K562 (cell line): ENCODE measurements around the gene PA2G4. TPM values are rescaled to one million over a fixed set of nuclear protein-coding genes. Genes with fewer than 3 reads are reported as not detected.

Experiments
- ATAC-seq: fragments of 200-7000 bp; cut with Tn5 transposase; 3 replicates; pipeline ENCODE4 v1.9.1; 2020; ENCODE audit warnings: moderate library complexity
- BruUV-seq: library from RNA; stranded (reverse); fragments of 400-500 nt; replicated peaks from 2 replicates; lab custom pipeline; 2021; lab: Mats Ljungman, UMichigan
- CTCF ChIA-PET: fragments of 300-600 bp; formaldehyde crosslinking; extraction: SDS; loops from one replicate; lab custom pipeline; 2021; ENCODE audit warnings: low intra/inter-chr PET ratio; lab: Yijun Ruan, JAX
- POLR2A ChIA-PET: fragments of 300-600, 350-650 bp; sonication (Branson Sonifier 250); formaldehyde crosslinking; extraction: SDS; loops from one replicate; lab custom pipeline; 2021; ENCODE audit warnings: antibody characterized with exemption, inconsistent platforms; lab: Yijun Ruan, JAX
- DNase-seq, 4 experiments: peaks; one replicate each; pipeline versions ENCODE4 v3.0.0 to v3.0.0-alpha.2; 2011 to 2018; ENCODE audit warnings: low spot score in 3 of 4, mixed read lengths in 3 of 4; ENCODE audit errors: extremely low read depth in 1 of 4
- FAIRE-seq: peaks from 2 replicates; lab custom pipeline; 2011; peaks lifted over from hg19 to GRCh38; lab: Jason Lieb, UNC
- H2AFZ ChIP-seq: 2 replicates; pipeline ENCODE4 v1.6.0; 2011; ENCODE audit warnings: low read depth, low read length, control low read depth, inconsistent platforms
- H3K27ac ChIP-seq: fragments of 200-600 bp; 3 replicates; pipeline ENCODE4 v1.8.0; 2011; ENCODE audit warnings: low read depth, mild to moderate bottlenecking, control low read depth, inconsistent platforms, low read length, moderate library complexity, mixed read lengths; ENCODE audit errors: extremely low read depth
- H3K27me3 ChIP-seq, 2 experiments: fragments of 300-600 bp in 1 of 2; 2 replicates in 1 of 2; 3 replicates in 1 of 2; pipeline versions ENCODE4 v1.6.0 to v1.8.0; 2011; ENCODE audit warnings: inconsistent platforms in 2 of 2, low read length in 2 of 2, mild to moderate bottlenecking in 1 of 2, mixed read lengths in 1 of 2, moderate library complexity in 1 of 2; ENCODE audit not compliant: control insufficient read depth in 2 of 2, insufficient read depth in 2 of 2
- H3K36me3 ChIP-seq: fragments of 300-600 bp; 3 replicates; pipeline ENCODE4 v1.8.0; 2011; ENCODE audit warnings: mild to moderate bottlenecking, low read length, inconsistent platforms; ENCODE audit not compliant: control insufficient read depth, insufficient read depth
- H3K4me1 ChIP-seq, 2 experiments: fragments of 200-600 bp in 1 of 2; replicated peaks in 1 of 2; 2 replicates in 1 of 2; 3 replicates in 1 of 2; pipeline versions ENCODE4 v1.5.1 to v1.8.0; 2011; ENCODE audit warnings: inconsistent platforms in 2 of 2, low read length in 2 of 2, mild to moderate bottlenecking in 1 of 2, mixed read lengths in 1 of 2, moderate library complexity in 1 of 2; ENCODE audit not compliant: control insufficient read depth in 2 of 2, insufficient read depth in 2 of 2
- H3K4me2 ChIP-seq: 2 replicates; pipeline ENCODE4 v1.6.1; 2011; ENCODE audit warnings: low read length, control low read depth, inconsistent platforms, mixed read lengths; ENCODE audit not compliant: insufficient read depth
- H3K4me3 ChIP-seq: fragments of 200-600 bp; sonication (generic), shearing (Covaris generic); 2 replicates; pipeline ENCODE4 v1.5.1; 2016; ENCODE audit warnings: control low read depth, inconsistent platforms
- H3K79me2 ChIP-seq: fragments of 200-600 bp; 3 replicates; pipeline ENCODE4 v1.8.0; 2011; ENCODE audit warnings: low read length, inconsistent platforms; ENCODE audit not compliant: control insufficient read depth, insufficient read depth
- H3K9ac ChIP-seq, 2 experiments: 2 replicates each; pipeline versions ENCODE4 v1.6.0 to v1.6.1; 2011; ENCODE audit warnings: low read depth in 2 of 2, low read length in 2 of 2, control low read depth in 1 of 2, inconsistent platforms in 1 of 2, mild to moderate bottlenecking in 1 of 2, mixed read lengths in 1 of 2; ENCODE audit not compliant: insufficient read depth in 1 of 2
- H3K9me1 ChIP-seq: one replicate; pipeline ENCODE4 v1.6.0; 2011; ENCODE audit warnings: inconsistent platforms, mild to moderate bottlenecking, low read length, moderate library complexity; ENCODE audit not compliant: control insufficient read depth, insufficient read depth
- H3K9me3 ChIP-seq: replicated peaks from 2 replicates; pipeline ENCODE4 v1.5.1; 2011; ENCODE audit warnings: low read depth, low read length, inconsistent platforms; ENCODE audit not compliant: control insufficient read depth, insufficient read depth
- H4K20me1 ChIP-seq: replicated peaks from 2 replicates; pipeline ENCODE4 v1.6.1; 2011; ENCODE audit warnings: low read length, inconsistent platforms, mixed read lengths; ENCODE audit not compliant: control insufficient read depth, insufficient read depth
- ELF1 ChIP-seq: fragments of 200-800 bp; sonication (Bioruptor generic); IDR thresholded peaks from 2 replicates; pipeline ENCODE4 v1.6.1; 2016; ENCODE audit warnings: missing genetic modification characterization, missing compliant biosample characterization
- FIP1L1 ChIP-seq: fragments of 200-400 bp; formaldehyde crosslinking; IDR thresholded peaks from 2 replicates; pipeline ENCODE4 v1.6.1; 2018; ENCODE audit warnings: mild to moderate bottlenecking, low read depth, low read length; ENCODE audit not compliant: poor library complexity, severe bottlenecking
- FOXP1 ChIP-seq: sonication (generic); formaldehyde crosslinking; IDR thresholded peaks from 2 replicates; pipeline ENCODE4 v1.8.0; 2022; ENCODE audit warnings: mild to moderate bottlenecking, missing genetic modification reagents
- HDGF ChIP-seq: fragments of 450-650 bp; IDR thresholded peaks from 2 replicates; pipeline ENCODE4 v1.6.1; 2016
- NCOA2 ChIP-seq, 2 experiments: fragments of 450-650 bp; IDR thresholded peaks; 2 replicates each; pipeline ENCODE4 v1.6.1; 2018; ENCODE audit warnings: mild to moderate bottlenecking in 2 of 2, moderate library complexity in 1 of 2; ENCODE audit not compliant: partially characterized antibody in 2 of 2
- PHF21A ChIP-seq: fragments of 450-650 bp; IDR thresholded peaks from 2 replicates; pipeline ENCODE4 v1.6.1; 2017; ENCODE audit warnings: low read depth, borderline replicate concordance
- RBBP5 ChIP-seq: fragments of 200-600 bp; sonication (generic); IDR thresholded peaks from 2 replicates; pipeline ENCODE4 v1.6.1; 2012; ENCODE audit warnings: borderline replicate concordance, mild to moderate bottlenecking, low read length, control low read depth, inconsistent platforms; ENCODE audit not compliant: insufficient read depth, poor library complexity, severe bottlenecking
- RNF2 ChIP-seq: sonication (generic); IDR thresholded peaks from 2 replicates; pipeline ENCODE4 v1.6.1; 2016
- TAF15 ChIP-seq: fragments of 200-400 bp; formaldehyde crosslinking; IDR thresholded peaks from 2 replicates; pipeline ENCODE4 v1.6.1; 2017; ENCODE audit warnings: mild to moderate bottlenecking, low read depth, low read length, moderate library complexity
- TAL1 ChIP-seq: fragments of 450-650 bp; IDR thresholded peaks from 2 replicates; pipeline ENCODE4 v1.6.1; 2016; ENCODE audit warnings: mild to moderate bottlenecking
- ZNF197 ChIP-seq: fragments of 200-800 bp; sonication (Bioruptor generic); IDR thresholded peaks from 2 replicates; pipeline ENCODE4 v1.6.1; 2016; ENCODE audit warnings: low read depth, missing genetic modification characterization, missing compliant biosample characterization
- WGBS: fragments of 100-300 bp; shearing (Covaris generic); methylation state at CpG from one replicate; pipeline ENCODE4 v1.1.6; 2016; ENCODE audit warnings: low coverage, mixed read lengths; ENCODE audit not compliant: insufficient coverage; ENCODE audit errors: missing lambda C conversion rate; 5-methylcytosine and 5-hydroxymethylcytosine counted together
- in situ Hi-C: fragments of 300-500 bp; cut with MboI; formaldehyde crosslinking; loops from 4 replicates; pipeline ENCODE4 v1.15.0; 2018; ENCODE audit warnings: inconsistent platforms, mixed read lengths
- intact Hi-C: fragments of 100-400 bp; cut with micrococcal nuclease; formaldehyde crosslinking; loops from 2 replicates; pipeline ENCODE4 v1.14.2; 2022
- polyA plus RNA-seq, 8 experiments: library from polyadenylated mRNA; depleted of rRNA in 4 of 8; stranded (reverse) in 5 of 8; unstranded in 3 of 8; fragments of >200 nt; fragmentation: Nextera tagmentation in 2 of 8; fragmentation: Illumina TruSeq in 1 of 8; extraction: Ambion mirVana in 2 of 8; extraction: Trizol in 1 of 8; gene quantifications; 2 replicates each; pipeline versions ENCODE4 v1.2.1 to v1.2.3, GENCODE V29; 2011 to 2014; ENCODE audit warnings: inconsistent platforms in 1 of 8, missing spikeins in 1 of 8
- total RNA-seq, 7 experiments: library from RNA; depleted of rRNA in 6 of 7; stranded (reverse); fragments of >200 nt in 6 of 7; fragmentation: Illumina TruSeq in 2 of 7; extraction: Trizol in 2 of 7; gene quantifications; 2 replicates each; pipeline versions ENCODE4 v1.2.1 to v1.2.3, GENCODE V29; 2011 to 2021; ENCODE audit warnings: low replicate concordance in 1 of 7
- TF ChIP-seq, protein P1 (sequence below): fragments of 450-650 bp; IDR thresholded peaks from 2 replicates; pipeline ENCODE4 v1.6.1; 2018; ENCODE audit not compliant: partially characterized antibody
- TF ChIP-seq, protein P2 (sequence below): fragments of 250-450 bp; sonication (Bioruptor Pico); IDR thresholded peaks from 2 replicates; pipeline ENCODE4 v1.4.0; 2020; ENCODE audit warnings: mild to moderate bottlenecking, moderate library complexity, borderline replicate concordance

PA2G4 gene
- total and polyA plus RNA-seq, 9 of the 15 experiments (the other 6 are each of a cell fraction or from before 2014, with no cell fraction given) = 230 to 925 (median 638) TPM

DNA sequence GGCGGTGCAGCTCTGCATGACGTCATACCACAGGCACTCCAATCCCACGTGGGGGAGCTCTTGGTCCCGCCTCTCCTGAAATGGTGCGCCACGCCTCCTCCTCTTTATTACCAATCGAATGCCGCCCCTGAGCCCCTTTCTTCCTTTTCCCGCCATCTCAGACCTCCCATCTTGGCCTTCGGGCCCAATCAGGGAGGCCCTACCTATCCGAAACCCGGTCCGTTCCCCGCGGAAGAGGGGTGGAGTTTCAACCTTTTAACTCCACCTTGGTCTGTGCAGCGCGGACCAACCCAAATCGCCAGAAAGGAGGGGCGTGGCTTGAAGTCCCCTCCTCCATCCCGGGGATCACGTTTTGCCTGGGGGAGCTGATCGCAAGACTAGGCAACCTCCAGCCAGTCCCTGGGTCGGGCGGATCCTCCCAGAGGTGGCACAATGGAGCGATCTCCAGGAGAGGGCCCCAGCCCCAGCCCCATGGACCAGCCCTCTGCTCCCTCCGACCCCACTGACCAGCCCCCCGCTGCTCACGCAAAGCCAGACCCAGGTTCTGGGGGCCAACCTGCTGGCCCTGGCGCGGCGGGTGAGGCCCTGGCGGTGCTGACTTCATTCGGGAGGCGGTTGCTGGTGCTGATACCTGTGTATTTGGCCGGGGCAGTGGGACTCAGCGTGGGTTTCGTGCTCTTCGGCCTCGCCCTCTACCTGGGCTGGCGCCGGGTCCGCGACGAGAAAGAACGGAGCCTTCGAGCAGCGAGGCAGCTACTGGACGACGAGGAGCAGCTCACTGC, 23.7 kb downstream of the PA2G4 start, which contains the start of gene ESYT1 (continued):
- TF ChIP-seq FIP1L1 (peak; percentile 71), TAF15 (peak; percentile 65; the same call in 1 of the 2 replicates)
- TF ChIP-seq, all 486 proteins: peak for 121

DNA sequence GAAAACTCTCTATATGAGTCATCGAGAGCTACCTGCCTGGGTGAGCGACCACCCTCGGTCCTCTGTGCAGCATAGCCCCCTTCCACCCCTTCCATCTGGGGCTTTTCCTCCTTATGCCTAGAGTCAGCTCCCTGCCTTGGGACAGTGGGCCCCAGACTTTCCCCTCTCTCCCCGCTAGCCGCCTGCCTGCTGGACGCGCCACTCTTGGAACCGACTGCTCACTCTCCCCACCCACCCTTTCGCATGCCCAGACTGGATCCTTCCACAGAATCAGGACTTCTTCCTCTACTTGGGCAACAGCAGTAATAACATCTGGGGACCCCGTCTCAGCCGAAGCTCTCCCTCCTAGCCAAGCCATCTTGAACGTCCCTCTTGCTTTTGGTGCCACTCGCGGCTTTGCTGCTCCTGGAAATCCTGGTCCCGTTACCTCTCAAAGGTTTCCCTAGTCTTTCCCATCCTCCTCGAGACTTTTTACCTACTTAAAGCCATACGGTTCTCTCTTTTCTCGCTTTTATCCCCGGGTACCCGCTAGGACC, 24.4 kb downstream of the PA2G4 start:
- Histone ChIP-seq H3K9me1 (peaks cover 6% of the 10 kb centered on the region), H2AFZ (peak overlapping the region; percentile 34; the same call in 1 of the 2 replicates), H3K4me3 (peak overlapping the region; percentile 92), H3K9me3 (no peaks in the 10 kb centered on the region), H3K36me3 (peaks cover 43% of the 10 kb centered on the region), H4K20me1 (peaks cover 5% of the 10 kb centered on the region), H3K4me2 (peak overlapping the region; percentile 98), H3K9ac (peak overlapping the region; percentile 96 to 98), H3K79me2 (peaks cover 55% of the 10 kb centered on the region), H3K27me3 (no peaks in the 10 kb centered on the region), H3K27ac (peak overlapping the region; percentile 93), H3K4me1 (peaks cover 31 to 44% of the 10 kb centered on the region in 2 experiments)
- no TSS peak for BruUV-seq
- peak in 2 of 4 experiments; percentile 33 to 35 for DNase-seq
- 0% methylated on average over 20 of the region's 20 CpGs for WGBS
- ChIA-PET POLR2A (interaction anchor here (0.6 to 5.6 kb wide), 15 partner anchors 9 to 510 kb away, joined by 3 to 85 read pairs (median 7); partner anchors contain the start of genes MYL6, PA2G4, RNF41 and RPL41), CTCF (no interaction called here)
- intact Hi-C loops (no loop called here), in situ Hi-C loops (loop anchor here (5.0 to 10.0 kb wide), 2 partner anchors 59 to 336 kb away; partner anchors contain the start of genes SMARCC2 and SPRYD4)
- ATAC-seq = peak; percentile 2
- no peak for FAIRE-seq
- no peak for TF ChIP-seq HDGF
- TF ChIP-seq NCOA2 (IDR thresholded peaks at IDR 0.05; ENCODE audit: partially characterized antibody in 2 of 2) = no peak
- TF ChIP-seq ELF1 (tag) = no peak
- TF ChIP-seq, protein P1, sequence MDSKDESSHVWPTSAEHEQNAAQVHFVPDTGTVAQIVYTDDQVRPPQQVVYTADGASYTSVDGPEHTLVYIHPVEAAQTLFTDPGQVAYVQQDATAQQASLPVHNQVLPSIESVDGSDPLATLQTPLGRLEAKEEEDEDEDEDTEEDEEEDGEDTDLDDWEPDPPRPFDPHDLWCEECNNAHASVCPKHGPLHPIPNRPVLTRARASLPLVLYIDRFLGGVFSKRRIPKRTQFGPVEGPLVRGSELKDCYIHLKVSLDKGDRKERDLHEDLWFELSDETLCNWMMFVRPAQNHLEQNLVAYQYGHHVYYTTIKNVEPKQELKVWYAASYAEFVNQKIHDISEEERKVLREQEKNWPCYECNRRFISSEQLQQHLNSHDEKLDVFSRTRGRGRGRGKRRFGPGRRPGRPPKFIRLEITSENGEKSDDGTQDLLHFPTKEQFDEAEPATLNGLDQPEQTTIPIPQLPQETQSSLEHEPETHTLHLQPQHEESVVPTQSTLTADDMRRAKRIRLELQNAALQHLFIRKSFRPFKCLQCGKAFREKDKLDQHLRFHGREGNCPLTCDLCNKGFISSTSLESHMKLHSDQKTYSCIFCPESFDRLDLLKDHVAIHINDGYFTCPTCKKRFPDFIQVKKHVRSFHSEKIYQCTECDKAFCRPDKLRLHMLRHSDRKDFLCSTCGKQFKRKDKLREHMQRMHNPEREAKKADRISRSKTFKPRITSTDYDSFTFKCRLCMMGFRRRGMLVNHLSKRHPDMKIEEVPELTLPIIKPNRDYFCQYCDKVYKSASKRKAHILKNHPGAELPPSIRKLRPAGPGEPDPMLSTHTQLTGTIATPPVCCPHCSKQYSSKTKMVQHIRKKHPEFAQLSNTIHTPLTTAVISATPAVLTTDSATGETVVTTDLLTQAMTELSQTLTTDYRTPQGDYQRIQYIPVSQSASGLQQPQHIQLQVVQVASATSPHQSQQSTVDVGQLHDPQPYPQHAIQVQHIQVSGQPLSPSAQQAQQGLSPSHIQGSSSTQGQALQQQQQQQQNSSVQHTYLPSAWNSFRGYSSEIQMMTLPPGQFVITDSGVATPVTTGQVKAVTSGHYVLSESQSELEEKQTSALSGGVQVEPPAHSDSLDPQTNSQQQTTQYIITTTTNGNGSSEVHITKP = no peak
- TF ChIP-seq RNF2 = no peak
- no peak for TF ChIP-seq PHF21A
- no peak for TF ChIP-seq TAL1
- TF ChIP-seq ZNF197 (CRISPR knock-in tag) = no peak
- TF ChIP-seq RBBP5 = peak; percentile 36
- TF ChIP-seq, protein P2, sequence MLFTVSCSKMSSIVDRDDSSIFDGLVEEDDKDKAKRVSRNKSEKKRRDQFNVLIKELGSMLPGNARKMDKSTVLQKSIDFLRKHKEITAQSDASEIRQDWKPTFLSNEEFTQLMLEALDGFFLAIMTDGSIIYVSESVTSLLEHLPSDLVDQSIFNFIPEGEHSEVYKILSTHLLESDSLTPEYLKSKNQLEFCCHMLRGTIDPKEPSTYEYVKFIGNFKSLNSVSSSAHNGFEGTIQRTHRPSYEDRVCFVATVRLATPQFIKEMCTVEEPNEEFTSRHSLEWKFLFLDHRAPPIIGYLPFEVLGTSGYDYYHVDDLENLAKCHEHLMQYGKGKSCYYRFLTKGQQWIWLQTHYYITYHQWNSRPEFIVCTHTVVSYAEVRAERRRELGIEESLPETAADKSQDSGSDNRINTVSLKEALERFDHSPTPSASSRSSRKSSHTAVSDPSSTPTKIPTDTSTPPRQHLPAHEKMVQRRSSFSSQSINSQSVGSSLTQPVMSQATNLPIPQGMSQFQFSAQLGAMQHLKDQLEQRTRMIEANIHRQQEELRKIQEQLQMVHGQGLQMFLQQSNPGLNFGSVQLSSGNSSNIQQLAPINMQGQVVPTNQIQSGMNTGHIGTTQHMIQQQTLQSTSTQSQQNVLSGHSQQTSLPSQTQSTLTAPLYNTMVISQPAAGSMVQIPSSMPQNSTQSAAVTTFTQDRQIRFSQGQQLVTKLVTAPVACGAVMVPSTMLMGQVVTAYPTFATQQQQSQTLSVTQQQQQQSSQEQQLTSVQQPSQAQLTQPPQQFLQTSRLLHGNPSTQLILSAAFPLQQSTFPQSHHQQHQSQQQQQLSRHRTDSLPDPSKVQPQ = no peak
- TF ChIP-seq FOXP1 (CRISPR knock-in tag) = no peak
